C4-2B (cell line): ENCODE results near the gene NELL1.

Source experiments
- ZFX ChIP-seq: fragments of 450-650 bp; IDR thresholded peaks from 2 replicates; pipeline ENCODE4 v1.6.1; 2017
- TF ChIP-seq, protein P1 (sequence below): fragments of 450-650 bp; conservative IDR thresholded peaks from 2 replicates; pipeline ENCODE4 v1.5.1; 2017; ENCODE audit warnings: mild to moderate bottlenecking

DNA sequence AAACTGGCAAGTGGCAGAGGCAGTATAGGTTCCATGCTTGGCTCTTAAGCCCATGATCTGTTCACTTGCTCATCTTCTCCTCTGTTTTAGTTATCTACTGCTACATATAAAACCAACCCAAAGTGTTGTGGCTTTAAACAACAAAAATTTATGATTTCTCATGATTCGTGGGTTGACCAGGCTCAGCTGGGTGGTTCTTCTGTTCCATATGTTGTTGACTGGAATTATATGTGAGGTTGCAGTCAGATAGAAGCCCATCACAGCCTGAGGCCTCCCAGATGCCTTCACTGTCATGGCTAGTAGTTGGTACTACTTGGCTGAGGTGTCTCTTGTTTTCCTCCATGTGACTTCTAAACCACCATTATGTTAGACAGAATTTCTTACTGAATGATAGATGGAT is 632.6 kb downstream of the NELL1 start:
- TF ChIP-seq, protein P1, sequence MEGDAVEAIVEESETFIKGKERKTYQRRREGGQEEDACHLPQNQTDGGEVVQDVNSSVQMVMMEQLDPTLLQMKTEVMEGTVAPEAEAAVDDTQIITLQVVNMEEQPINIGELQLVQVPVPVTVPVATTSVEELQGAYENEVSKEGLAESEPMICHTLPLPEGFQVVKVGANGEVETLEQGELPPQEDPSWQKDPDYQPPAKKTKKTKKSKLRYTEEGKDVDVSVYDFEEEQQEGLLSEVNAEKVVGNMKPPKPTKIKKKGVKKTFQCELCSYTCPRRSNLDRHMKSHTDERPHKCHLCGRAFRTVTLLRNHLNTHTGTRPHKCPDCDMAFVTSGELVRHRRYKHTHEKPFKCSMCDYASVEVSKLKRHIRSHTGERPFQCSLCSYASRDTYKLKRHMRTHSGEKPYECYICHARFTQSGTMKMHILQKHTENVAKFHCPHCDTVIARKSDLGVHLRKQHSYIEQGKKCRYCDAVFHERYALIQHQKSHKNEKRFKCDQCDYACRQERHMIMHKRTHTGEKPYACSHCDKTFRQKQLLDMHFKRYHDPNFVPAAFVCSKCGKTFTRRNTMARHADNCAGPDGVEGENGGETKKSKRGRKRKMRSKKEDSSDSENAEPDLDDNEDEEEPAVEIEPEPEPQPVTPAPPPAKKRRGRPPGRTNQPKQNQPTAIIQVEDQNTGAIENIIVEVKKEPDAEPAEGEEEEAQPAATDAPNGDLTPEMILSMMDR, result no peak
- TF ChIP-seq ZFX, result no peak
